Measurements from ENCODE around the gene RAP1GAP.
"Not testable (repeated sequence)": the region's sequence is repeated elsewhere in the genome, so short reads cannot be mapped to it uniquely, and the experiment has no call there.

Gene RAP1GAP

GRCh38 chr1:21674957-21675356 is 5.8 kb upstream of the RAP1GAP start:
- DNase-seq, result peak; percentile 20

GRCh38 chr1:21673853-21674252 is 4.7 kb upstream of the RAP1GAP start:
- DNase-seq, result not testable (repeated sequence)

- DNase-seq, result peak; percentile 86
These were observed 4.2 kb upstream of the RAP1GAP start for GRCh38 chr1:21673277-21673780.

- DNase-seq, result peak; percentile 68
These were observed 3.5 kb upstream of the RAP1GAP start for GRCh38 chr1:21672478-21673276.

- DNase-seq, result no peak
These were observed 2.8 kb upstream of the RAP1GAP start for GRCh38 chr1:21671915-21672314.

GRCh38 chr1:21670956-21671902 is 2.1 kb upstream of the RAP1GAP start:
- DNase-seq, result no peak

GRCh38 chr1:21670059-21670881 is 1.1 kb upstream of the RAP1GAP start:
- no peak for DNase-seq

GRCh38 chr1:21668951-21669257 is 253 bp downstream of the RAP1GAP start:
- no peak for DNase-seq

GRCh38 chr1:21668232-21668950 is 766 bp downstream of the RAP1GAP start:
- no peak for DNase-seq

- DNase-seq, result no peak
These were observed 1.6 kb downstream of the RAP1GAP start for GRCh38 chr1:21667348-21668231.

GRCh38 chr1:21666576-21667320 is 2.4 kb downstream of the RAP1GAP start:
- no peak for DNase-seq

GRCh38 chr1:21665711-21666575 is 3.2 kb downstream of the RAP1GAP start:
- DNase-seq, result no peak

- DNase-seq, result no peak
These were observed 4.2 kb downstream of the RAP1GAP start for GRCh38 chr1:21664806-21665588.

GRCh38 chr1:21663951-21664805 is 5.0 kb downstream of the RAP1GAP start:
- no peak for DNase-seq

GRCh38 chr1:21663248-21663950 is 5.8 kb downstream of the RAP1GAP start:
- DNase-seq, result no peak

GRCh38 chr1:21662426-21663247 is 6.5 kb downstream of the RAP1GAP start:
- no peak for DNase-seq
